HG02973 (cell line): ENCODE results near the gene ZNF628.

Experiments
- ATAC-seq: cut with Tn5 transposase; IDR thresholded peaks from one replicate; pipeline ENCODE4 v1.9.1; 2021; ENCODE audit warnings: moderate library complexity; ENCODE audit not compliant: unreplicated experiment

The ZNF628 gene

DNA sequence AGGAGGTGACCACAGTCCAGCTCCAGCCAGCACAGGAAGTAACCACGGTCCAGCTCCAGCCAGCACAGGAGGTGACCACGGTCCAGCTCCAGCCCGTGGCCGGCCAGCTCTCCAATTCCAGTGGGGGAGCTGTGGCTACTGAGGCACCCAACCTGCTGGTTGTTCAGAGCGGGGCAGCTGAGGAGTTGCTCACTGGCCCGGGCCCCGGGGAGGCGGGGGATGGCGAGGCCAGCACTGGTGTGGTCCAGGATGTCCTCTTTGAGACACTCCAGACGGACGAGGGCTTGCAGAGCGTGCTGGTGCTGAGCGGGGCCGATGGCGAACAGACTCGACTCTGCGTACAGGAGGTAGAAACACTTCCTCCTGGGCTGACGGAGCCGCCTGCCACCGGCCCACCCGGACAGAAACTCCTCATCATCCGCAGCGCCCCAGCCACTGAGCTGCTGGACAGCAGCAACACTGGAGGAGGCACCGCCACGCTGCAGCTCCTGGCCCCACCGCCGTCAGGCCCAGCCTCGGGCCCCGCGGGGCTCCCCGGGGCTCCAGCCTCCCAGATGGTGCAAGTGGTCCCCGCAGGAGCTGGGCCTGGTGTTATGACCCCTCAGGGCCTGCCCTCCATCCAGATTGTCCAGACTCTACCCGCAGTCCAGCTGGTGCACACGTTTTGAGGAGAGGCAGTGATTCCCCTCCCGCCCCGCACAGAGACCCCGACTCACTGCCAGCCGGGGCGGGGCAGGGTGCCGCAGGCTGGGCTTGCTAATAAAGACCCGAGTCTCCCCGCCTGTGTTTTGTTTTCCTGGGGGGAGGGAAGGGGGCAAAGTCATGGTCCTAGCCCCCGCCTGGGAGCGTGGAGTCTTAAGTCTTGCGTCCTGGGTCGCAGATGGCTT, 7.5 kb downstream of the ZNF628 start:
- ATAC-seq: no peak

DNA sequence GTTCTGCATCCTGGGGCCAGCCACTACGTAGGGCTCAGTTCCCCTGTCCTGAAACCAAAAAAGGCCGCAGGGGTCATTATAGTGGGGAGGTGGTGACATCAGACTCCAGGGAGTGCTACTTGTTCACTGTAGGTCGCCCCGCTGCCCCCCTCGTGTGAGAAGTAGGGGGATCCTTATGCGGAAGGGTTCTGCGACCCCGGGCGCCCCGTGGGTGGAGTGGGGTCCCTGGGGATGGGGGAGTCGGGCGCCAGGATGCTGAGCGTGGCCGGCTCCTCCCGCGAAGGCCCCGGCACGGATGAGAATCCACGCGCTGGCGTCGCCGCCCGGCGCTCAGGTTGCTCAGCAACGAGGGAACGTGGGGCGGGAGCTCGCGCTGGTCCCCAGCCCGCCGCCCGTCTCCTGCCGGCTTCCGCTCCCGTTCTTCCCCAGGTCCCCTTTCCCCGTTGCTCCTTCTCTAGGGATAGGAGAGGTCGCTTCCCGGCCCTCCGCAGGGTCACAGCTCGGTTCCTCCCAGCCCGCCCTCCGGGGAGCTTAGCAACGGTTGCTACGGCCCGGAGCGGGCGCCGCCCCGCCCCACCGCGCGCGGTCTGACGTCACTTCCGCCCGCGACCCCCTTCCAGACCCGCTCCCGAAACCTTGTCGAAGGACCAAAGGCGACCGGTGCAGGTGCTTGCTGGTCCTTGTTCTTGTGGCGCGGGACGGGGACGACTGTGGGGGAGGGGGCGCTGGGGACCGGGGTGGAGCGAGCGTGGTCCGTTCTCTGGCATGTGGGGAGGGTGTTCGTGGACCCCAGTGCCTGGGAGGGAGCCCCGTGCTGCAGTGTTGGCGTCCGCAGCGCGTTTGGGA, 8.4 kb downstream of the ZNF628 start, which contains the start of gene NAT14:
NAT14 (plus strand) TSS at position 596 of the 846 bp plus-strand sequence. CDS start 521 bp downstream, outside the sequence.
- no peak for ATAC-seq

DNA sequence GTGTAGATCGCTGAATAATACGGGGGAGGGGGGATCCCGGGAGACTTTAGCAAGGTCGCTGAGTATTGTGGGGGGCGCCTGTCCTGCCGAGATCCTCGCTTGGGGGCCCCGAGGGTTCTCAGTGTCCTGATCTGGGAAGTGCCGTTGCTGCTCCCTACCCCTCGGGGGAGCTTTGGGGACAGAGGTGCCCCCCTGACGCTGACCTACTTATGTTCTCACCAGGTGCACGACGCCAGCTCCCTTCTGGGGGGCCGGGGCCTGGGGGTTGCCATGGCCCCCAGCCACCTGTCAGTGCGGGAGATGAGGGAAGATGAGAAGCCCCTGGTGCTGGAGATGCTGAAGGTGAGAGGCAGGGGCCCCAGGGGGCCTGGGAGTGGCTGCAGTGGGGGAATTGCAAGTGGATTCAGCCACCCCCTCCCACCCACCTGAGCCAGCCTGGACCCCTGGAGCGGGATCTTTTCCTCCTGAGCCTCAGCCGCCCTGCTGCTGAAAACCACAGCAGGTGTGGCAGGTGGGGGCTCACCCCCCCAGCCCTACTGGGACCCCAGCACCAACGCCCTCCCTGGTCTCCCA, 9.1 kb downstream of the ZNF628 start:
- ATAC-seq: no peak

- ATAC-seq: no peak
Observed at GRCh38 chr19:55486043-55486970, 9.9 kb downstream of the ZNF628 start.

DNA sequence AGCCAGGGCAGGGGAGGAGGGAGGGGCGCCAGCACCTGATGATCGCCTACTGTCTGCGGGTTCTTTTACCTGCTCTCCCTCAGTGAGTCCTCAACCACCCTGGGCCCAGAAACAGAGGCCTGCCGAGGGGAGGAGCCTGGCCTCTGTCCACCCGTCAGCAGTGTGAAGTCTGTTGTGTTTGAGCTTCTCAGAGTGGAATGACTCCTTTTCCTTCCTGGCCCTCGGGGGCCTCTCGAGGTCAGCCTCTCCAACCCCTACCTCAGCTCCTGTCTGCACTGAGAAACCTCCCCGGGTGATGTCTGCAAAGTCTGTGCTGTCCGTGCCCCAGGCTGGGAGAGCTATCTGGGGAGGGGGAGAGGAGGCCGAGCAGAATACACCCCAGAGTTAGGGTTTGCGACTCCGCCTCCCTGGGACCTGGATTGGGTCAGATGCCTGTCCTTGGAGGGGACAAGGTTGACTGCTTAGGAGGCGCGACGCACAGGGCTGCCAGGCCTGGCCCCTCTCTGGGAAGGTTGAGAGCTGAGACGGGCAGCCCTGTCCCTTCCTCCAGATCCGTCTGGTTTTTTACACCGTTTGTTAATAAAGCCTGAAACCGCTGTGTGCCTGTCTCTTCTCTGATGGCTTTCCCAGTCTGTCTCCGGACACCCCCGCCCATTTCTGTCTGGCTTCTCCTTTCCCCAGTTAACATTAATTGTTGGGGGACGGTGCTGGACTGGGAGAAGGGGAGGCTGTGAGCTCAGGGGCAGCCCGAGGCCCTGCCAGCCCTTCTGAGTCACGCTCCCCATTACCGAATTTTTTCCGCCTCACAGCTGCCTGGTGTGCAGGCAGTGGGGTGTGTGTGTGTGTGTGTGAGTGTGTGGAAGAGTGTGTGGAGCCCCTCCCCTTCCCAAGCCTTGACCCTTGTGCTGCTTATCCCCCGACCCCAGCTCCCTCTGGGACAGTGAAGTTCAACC, 10.8 kb downstream of the ZNF628 start:
- no peak for ATAC-seq

DNA sequence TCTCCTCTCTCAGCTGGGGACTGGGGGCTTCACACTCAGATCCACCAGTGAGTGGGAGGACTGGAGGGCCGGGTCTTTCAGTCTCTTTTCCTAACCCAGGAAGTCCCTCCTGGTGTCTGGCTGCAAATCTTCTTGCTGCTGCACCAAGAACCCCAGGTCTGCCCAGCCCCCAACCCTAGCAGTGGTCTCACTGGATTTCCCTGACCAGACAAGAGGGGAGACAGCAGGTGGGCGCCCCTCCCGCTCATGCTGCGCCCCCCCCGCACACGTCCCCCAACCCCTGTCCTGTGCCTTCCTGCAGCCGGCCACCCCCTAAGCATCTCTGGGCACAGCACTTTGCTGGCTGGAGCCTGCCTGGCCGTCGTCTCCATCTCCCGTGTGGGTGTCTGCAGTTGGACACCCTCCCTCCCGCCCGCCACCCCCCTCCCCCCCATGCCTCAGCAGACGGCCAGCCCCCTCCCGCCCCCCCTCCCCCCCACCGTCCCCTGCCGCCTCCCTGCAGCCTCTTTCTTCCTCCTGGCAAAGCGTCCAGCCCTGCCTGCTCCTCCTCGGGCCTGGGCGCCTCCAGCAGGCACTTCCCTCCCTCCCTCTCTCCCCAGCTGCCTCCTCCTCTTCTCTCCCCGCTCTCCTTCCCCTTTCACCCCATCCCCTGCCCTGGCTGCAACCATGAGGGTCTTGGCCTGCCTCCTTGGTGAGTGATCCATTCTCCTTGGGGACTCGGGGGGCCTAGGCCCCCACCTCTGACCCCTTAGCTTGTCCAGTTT, 11.7 kb downstream of the ZNF628 start, which contains the start of gene SSC5D:
SSC5D (plus strand) TSS at position 513 of the 764 bp plus-strand sequence; CDS start at position 667, 154 bp downstream.
- no peak for ATAC-seq

DNA sequence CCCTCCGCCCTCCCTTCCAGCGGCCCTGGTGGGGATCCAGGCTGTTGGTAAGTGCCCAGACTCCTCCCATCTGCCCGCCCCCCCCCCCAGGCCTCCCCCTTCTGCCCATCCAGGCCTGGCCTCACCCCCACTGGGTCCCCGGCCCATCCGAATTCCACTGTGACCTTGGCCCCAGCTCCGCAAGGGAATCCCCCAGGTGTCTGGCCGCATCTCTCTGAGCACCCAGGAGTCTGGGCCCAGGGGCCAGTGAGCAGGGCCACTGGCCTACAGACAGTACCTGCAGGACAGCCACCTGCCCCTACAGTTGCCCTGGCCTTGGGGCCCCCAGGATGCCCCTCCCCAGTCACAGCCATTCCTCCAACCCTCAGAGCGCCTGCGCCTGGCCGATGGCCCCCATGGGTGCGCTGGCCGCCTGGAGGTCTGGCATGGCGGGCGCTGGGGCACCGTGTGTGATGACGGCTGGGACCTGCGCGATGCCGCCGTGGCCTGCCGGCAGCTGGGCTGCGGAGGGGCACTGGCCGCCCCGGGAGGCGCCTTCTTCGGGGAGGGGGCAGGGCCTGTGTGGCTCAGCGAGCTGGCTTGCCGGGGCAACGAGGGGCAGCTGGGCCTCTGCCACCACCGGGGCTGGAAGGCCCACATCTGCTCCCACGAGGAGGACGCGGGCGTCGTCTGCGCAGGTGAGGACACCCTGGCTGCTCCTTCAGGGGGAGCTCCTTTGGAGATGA, 12.7 kb downstream of the ZNF628 start:
- ATAC-seq: no peak

DNA sequence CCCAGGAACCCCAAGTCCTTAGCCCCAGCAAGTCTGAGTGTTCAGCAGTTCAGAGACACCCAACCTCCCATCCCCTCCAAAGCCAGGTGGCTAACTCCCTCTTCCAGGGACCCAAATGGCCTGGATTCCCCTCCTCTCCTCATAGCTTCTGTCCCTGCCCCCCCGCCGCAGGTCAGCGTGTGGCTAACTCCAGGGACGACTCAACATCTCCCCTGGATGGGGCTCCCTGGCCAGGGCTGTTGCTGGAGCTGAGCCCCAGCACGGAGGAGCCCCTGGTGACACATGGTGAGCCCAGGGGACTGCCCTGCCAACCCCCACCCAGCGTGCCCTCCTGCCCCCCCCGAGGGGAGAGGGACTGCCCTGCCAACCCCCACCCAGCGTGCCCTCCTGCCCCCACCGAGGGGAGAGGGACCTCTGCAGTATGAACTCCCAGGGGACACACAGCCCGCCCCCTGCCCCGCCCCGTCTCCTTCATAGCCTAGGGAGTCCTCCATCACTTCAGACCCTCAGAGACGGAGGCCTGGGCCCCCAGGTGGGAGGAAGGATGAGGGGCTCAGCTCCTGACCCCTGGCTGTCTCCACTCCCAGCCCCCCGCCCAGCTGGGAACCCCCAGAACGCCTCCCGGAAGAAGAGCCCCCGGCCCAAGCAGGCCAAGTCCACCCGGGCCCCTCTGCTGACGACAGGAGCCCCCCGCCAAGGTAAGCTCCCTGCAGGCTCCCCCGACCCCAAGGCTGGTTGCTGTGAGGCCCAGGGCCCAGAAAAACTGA, 13.5 kb downstream of the ZNF628 start:
- no peak for ATAC-seq

GRCh38 chr19:55490478-55491432, 14.3 kb downstream of the ZNF628 start:
- no peak for ATAC-seq

DNA sequence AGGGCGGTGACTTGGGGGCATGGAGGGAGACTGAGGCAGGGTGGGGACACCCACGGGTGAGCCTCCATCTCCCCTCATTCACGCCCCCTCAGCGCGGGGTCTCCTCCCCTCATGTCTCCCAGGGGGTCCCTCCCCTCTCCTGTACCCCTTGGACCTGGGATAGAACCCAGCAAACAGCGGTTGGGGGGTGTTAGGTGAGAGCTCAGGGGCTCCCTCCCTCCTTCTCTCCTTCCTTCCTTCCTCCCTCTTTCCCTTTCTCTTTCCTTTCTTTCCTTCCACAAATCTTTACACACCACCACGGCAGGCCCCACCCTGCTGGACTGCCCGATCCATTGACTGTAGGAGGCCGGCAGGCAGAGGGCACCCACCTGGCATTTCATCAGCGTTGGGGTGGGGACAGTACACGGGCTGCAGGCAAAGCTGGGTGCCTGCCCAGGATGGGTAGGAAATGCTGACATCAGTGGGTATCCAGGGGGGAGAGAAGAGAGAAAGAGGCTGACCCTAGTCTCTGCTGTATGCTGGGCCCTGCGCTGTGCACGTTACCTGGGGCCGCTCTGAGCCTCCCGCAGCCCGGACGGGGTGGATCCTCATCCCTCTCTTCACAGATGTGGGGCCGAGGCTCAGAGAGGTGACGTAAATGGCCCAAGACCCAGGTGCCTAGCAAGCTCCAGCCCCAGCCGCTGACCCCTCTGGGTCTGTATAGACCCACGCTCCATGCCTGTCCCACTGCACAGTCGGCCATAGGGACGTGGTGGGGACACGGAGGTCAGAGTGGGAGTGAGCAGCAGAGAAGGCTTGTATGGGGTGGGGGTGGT, 15.3 kb downstream of the ZNF628 start:
- ATAC-seq: no peak

DNA sequence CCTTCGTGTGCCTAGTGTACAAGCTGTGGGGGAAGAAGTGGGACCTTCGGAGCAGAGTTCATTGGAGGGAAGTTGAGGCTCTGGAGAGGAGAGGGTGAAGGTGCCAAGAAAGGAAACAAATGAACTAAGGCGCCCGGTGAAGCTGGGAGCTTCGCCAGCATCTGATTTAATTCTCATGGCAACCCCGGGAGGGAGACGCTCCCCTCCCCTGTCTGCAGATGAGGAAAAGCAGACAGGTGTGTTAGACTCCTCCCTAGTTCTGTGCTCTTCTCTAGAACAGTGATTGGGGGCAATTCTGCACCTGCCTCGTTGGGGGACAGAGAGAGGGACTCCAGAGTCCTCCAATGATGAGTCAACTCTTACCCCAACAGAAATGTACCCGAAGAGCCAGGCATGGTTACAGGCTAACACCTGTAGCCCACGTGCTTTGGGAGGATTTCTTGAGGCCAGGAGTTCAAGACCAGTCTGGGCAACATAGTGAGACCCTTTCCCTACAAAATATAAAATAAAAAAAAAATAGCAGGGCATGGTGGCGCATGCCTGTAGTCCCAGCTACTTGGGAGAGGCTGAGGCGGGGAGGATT, 16.0 kb downstream of the ZNF628 start:
- ATAC-seq: no peak

- no peak for ATAC-seq
Observed at GRCh38 chr19:55493052-55493644, 16.7 kb downstream of the ZNF628 start.

DNA sequence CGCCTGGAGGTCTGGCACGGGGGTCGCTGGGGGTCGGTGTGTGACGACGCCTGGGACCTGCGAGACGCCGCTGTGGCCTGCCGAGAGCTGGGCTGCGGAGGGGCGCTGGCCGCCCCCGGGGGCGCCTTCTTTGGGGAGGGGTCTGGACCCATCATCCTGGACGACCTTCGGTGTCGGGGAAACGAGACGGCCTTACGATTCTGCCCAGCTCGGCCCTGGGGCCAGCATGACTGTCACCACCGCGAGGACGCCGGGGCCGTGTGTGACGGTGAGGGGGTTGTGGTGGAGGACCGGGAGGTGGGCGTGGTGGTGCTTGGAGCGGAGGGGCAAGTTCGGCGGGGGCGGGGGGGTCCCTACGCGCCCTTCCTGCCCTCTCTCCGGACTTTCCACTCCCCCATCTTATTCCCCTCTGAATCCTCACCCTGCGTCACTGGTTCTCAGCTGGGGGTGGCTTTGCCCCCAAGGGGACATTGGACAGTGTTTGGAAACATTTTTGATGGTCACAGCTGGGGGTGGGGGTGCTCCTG, 17.3 kb downstream of the ZNF628 start:
- ATAC-seq: no peak

DNA sequence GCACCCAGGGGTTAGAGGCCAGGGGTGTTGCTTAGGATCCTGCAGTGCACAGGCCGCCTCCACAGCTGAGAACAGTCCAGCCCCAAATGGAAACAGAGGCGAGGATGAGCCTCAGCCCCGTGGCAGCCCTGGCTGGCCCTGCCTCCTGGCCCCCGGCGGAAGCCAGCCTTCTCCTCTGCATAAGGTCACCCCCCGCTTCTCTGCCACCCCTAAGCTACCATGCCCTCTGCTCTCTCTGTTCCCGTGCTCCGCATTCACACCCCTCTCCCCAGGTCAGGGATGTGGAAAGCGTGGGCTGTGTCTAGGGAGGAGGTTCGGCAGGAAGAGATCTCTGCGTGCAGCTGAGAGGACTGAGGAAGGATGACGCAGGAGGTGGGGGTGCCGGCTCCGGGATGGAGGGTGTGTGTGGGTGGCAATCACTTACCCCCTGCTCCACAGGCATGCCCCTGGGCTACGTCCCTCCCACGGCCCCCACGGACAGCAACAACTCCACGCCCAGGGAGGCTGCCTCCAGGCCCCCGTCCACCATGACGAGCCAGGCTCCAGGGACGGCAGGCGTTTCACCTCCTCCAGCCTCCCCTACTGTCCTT, 17.9 kb downstream of the ZNF628 start:
- ATAC-seq: no peak
